Measurements from ENCODE around the gene BMP7.

The BMP7 gene

DNA sequence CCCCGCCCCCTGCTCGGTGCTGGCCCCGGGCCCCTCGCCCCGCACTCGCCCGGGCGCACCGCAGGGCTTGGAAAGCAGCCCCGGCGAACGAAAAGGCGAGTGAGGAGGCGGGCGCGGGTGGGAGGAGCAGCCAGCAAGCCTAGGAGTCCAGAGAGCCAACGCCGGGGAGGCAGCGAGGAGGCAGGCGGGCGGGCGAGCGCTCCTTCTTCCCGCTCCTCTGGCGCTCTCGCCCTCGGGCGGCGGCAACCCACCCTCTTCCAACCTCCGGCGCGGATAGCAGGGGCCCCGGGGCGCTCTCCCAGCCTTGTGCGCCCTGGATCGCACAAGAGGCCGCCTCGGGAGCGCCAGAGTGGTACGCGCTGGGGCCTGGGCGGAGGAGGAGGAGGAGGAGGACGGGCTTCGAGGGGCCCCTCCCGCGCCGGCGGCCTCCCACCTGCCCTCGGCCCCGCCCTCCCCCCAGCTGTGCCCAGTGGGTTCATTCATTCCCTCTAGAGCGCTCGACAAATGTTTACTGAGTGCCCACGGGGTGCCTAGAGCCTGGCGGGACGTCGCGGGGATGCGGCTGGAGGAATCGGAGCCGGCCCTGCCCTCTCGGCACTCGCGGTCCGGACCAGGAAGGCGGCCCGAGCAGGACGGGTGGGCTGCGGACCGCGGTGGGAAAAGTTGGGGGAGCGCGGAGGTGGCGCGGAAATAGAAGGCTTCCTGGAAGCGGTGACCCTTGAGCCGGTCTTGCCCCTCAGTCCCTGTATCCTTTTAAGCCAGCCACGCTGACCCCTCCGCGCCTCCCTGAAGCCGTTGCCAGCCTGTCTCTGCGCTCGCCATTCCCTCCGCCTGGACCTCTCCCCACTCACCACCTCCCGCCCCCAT lies at the start of gene BMP7:
Gene BMP7 (minus strand): TSS at position 351 of the 867 bp plus-strand sequence. CDS start 519 bp downstream, outside the sequence.
- no peak for DNase-seq

- DNase-seq: no peak
These were observed 49.6 kb upstream of the BMP7 start for GRCh38 chr20:57315976-57316480.

DNA sequence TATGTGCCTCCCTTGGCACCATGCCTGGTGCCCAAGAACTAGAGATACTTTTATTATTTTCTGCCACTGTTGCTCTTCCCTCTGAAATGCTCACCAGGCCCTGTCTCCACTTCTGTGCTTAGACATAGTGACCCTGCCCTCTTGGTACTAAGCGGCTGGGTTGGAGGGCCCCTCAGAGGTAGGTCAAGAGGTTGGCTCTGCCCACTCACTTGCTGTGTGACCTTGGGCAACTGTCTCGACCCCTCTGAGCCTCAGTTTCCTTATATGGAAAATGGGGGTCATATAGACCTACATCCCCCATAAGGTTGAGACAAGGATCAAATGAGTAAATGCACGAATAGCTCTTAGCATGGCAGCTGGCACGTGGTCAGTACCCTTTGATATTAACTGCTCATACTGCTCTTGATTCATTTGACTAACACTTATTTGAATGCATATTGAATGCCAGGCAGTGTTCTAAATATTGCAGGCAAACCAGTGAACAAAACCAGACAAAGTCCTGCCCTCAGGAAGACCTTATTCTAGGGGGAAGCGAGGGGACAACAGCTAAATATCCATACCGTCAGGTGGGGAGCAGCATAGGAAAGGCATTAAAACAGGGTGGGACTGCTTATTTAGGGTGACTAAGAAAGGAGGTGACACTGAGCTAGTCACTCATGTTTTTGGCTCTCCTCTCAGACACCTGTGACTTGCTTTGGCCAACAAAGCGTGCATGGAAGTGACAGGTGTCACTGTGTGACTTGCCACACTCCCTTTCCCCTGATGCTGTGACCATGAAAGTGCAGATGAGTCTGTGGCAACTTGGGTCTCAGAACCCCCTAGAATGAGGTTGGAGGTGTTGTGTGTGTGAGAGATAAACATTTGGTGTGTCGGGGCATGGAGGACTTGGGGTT lies 48.9 kb upstream of the BMP7 start:
- DNase-seq: no peak

DNA sequence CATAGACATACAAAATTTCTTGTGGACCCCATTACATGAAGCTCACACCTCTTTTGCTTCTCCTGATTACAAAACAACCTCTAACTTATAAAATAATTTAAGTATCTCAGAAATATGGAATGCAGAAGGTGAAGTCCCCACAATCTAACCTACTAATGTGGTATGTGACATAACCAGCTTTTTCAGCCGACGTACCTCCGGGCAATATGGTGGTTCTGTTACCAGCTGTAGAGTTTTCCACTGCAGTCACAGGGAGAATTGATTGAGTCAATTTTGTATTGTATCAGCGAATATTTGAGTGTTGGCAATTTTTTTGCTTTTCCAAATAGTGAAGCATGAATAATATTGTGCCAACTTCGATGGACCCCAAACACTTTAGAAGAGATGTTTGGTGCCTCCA lies 47.5 kb upstream of the BMP7 start:
- DNase-seq: no peak

DNA sequence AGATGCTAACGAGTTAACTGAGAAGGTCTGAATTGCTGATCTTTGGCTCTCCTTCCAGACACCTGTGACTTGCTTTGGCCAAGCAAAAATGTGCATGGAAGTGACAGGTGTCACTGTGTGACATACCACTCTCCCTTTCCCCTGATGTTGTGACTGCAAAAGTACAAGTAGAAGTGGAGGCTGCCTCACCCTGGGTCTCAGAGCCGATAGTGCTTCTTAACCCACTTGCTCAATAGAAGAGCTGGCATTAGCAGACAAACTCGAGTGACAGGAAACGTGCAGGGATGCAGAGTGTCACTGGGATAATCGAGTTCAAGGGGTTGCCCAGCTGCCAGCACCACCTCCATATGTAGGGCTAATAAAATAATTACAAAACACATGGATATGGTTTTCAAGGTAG lies 46.8 kb upstream of the BMP7 start:
- DNase-seq: no peak

DNA sequence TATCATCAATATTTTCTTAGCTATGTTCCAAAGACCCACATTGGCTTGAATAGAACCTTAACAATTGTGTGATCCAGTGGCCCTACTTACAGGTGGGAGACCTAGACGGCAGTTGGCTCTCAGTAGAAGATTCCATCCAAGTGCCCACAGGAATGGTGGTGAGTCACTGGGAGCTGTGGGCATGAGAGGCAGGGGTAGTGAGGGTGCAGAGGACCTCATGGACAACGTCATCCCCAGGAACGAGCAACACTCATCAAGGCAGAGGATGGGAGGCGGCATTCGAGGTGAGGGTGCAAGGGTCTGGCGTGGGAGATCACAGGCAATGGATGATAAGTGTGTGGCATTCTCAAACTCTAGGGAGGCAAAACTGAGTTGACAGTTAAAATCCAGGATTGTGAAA lies 45.7 kb upstream of the BMP7 start:
- DNase-seq: no peak

- no peak for DNase-seq
These were observed 44.5 kb upstream of the BMP7 start for GRCh38 chr20:57310821-57311514.

DNA sequence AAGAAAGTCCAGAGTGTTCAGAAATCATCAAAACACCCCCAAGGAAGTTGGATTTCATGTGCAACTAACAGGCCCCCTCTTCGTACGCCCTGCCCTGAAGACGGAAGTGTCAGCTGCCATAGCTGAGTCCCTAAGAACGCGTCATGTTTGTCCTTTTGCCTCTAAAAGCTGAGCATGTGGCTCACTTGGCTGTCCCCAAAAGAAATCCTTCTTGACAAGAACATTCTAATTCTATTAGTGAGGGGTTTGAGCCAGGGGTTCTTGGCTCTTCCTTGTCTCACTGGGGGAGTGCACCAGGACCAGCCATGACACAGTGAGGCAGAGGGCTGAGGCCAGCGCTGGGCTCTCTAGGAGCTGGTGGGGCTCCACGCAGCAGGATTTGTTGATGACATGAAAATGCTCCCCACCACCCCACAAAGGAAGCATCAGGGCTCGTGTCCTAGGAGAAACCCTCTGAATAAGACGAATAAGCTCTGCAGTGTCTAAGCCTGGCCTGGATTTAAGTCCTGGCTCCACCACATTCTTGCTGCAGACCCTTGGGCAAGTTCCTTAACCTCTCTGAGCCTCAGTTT lies 43.2 kb upstream of the BMP7 start:
- DNase-seq: no peak

DNA sequence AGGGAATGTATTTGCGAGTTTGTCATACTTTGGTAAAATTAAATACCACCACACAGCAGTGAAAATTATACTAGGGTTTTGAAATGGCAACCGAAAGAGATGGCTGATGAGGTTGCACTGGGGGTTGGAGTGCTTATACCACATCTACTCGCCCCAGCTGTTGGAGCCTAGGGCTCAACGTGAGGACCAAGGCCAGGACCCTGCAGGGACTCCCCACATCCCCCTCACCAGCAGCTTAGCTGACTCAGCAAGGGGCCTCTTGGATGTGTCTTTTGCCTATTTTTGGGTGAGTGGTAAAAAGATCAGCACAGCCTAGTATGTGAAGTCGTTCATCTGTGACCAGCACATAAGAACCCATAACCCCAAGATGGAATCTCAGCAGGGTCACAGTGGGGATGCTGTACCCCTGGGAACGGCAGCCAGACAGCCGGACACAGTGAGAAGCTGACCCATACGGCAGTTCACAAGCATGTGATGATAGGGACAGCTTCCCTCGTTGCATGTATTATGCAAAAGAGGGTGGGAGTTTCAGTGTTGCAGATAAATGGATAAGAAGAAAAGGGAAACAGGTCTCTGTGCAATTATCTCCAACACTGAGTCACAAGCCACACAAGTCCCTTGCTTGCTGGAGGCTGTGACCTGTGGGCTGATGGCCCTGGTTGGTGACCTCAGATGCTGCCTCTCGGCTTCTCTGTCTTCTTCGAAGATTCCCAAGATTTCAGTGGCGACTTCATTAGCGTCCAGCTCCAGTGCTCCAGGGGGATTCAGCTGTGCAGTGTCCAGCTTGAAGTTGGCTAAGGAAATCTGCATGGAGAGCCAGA lies 42.2 kb upstream of the BMP7 start:
- DNase-seq: no peak

- DNase-seq: no peak
These were observed 40.3 kb upstream of the BMP7 start for GRCh38 chr20:57306747-57307146.

- DNase-seq: no peak
These were observed 34.6 kb upstream of the BMP7 start for GRCh38 chr20:57301026-57301425.

GRCh38 chr20:57298457-57298856 lies 32.0 kb upstream of the BMP7 start:
- DNase-seq: no peak

DNA sequence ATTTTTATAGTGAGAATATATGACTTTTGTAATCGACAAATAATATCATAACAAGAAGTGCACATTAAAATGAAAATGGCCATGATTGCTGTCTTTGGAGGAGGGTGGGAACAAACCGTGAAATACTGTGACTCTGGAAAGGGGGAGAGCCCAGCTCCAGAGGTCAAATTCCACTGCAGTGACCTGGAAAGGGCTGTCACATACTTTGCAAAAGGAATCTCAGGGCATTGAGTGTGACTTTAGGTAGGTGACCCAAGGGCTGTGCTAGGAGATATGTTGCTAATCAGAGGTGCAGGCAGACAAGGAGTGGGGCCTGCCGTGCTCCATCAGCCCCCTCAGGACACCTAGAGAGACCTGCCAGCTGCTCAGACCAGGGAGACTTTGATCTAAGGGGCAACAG lies 28.1 kb upstream of the BMP7 start:
- no peak for DNase-seq

- no peak for DNase-seq
These were observed 27.6 kb upstream of the BMP7 start for GRCh38 chr20:57293995-57294394.

DNA sequence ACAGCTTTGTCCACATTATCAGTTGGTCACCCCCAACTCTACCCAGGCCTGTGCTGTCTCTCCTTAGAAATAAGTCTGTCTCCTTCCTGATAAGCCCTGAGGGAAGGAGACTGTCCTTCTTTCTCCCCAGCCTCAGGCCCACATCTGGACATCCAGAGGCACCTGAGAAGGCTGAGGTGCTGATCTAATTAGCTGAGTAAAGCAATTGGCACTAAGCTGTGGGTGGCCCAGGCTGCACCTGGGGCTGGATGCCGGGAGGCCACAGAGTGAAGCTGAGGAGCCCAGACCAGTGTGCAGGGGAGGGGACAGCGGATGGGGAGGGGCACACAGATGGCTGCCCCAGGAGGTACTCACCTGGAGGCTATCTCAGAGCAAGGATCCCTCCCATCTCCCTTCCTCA lies 26.2 kb upstream of the BMP7 start:
- DNase-seq: no peak

DNA sequence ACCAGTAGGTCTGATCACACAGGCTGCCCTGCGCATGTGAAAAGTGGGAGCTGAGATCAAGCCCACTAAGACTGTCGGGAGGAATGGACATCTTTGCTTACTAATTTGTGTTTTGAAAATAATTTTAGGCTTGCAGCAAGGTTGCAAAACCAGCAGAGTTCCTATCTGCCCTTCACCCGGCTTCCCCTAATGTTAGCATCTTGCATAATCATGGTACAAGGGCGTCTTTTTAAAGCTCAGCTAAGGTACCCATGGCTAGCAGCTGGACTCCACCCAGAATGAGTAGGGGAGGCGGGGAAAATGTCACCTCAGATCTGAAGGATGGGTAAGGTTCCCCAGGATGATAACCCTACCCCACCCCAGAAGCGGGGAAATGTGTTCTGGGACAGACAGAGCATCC lies 25.3 kb upstream of the BMP7 start:
- no peak for DNase-seq

GRCh38 chr20:57291003-57291402 lies 24.6 kb upstream of the BMP7 start:
- no peak for DNase-seq

GRCh38 chr20:57290178-57290484 lies 23.7 kb upstream of the BMP7 start:
- no peak for DNase-seq

DNA sequence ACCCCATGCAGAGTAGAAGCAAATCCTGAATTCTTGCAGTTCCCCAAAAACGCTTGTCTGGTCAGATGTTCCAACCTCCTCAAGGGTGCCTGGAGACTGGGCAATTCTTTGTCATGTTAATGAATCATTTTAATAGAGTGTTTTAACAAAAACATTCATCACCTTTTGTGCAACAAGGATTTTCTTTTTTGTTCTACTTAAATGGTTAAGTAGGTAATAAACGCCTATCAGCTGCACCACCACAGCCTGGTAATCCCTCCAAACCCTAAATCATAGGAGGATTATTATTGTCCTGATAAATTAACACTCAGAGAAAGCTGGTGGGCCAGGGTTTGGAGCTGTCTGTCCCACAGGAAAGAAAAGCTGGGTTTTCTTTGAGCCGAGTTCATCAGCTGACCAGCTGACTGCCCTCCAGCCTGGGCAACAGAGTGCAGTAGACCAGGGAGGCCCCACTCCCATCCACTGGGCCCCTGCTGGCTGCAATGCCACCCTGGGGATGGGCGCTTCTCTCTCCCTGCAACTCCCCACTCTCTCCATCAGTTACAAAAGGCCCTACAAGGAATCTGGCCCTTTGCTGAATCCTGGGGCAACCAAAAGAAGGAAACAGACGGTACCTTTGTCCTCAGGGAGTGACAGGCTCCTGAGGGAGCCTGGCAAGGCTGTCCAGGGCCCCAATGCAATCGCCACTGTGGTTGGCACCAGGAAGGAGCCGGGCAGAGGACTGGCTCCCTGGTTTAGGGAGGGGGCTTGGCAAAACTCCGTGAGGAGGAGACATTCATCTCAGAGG lies 23.1 kb upstream of the BMP7 start:
- DNase-seq: no peak

GRCh38 chr20:57288651-57289277 lies 22.3 kb upstream of the BMP7 start:
- no peak for DNase-seq

- DNase-seq: no peak
These were observed 21.5 kb upstream of the BMP7 start for GRCh38 chr20:57287901-57288300.
